HG02588 (cell line): ENCODE measurements around the gene ATP5PD.
A peak's percentile ranks its signal among the peaks of the same experiment; 100 is the strongest.
"Not testable (repeated sequence)": the region's sequence is repeated elsewhere in the genome, so short reads cannot be mapped to it uniquely, and the experiment has no call there.

Source experiments
- ATAC-seq: cut with Tn5 transposase; IDR thresholded peaks from one replicate; pipeline ENCODE4 v1.9.1; 2021; ENCODE audit warnings: mild to moderate bottlenecking, moderate library complexity; ENCODE audit not compliant: unreplicated experiment

The ATP5PD gene

DNA sequence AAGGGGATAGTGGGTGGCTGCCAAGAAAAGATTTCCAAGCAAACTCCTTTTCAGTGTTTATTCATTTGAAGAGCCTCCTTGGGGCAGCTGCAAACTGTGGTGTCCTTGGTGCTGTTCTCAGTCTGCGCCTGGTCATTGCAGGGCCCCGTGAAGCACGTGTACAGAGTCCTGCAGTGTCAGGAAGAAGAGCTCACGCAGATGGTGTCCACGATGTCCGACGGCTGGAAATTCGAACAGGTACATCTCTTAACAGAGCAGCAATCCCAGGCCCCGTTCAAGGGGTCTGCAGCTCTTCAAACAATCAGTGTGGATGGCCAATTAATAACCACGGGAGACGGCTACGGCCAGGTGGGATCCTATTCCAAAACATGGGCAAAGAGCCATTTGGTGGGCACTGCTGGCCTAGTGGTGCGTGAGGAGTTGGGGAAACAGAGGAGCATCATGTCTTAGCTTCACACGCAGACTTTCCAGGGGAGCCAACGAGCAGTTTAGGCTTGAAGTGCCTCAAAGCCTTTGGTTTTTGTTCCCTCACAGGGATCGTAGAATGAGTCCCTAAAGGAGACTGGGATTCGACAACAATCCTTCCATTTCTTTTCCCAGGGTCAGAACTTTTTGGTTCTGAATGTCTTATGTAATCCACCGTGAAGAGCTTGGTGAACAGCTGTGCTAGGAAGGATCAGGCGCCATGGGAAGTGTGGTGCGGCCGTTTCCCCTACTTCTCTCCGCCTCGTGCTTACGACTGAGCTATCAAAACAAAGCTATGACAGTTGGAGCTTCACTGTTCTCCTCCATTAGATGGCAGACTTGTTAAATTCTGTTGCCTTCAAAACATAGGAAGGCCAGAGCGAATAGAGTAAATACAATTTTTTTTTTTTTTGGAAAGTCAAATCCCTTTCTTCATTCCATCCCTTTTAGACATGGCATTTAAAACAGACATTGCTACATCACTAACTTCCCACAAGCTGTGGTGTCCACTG lies 12.9 kb upstream of the ATP5PD start:
- no peak for ATAC-seq

DNA sequence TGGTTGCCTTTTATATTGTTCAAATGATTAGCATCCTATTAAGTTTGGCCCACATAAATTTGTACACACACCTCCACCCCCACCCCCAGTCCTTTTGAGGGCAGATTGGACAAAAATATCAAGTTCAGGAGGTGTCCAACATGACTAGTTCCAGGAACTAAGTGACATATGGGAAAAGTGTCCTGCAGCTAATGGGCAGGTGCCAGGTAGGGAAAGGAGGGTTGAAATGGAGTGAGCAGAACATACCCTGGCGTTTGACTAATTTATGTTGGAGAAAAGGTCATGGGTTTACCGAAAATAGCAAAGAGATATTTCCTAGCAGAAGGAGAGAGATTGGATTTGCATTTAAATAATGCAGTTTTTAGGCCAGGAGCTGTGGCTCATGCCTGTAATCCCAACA lies 5.2 kb upstream of the ATP5PD start:
- no peak for ATAC-seq

DNA sequence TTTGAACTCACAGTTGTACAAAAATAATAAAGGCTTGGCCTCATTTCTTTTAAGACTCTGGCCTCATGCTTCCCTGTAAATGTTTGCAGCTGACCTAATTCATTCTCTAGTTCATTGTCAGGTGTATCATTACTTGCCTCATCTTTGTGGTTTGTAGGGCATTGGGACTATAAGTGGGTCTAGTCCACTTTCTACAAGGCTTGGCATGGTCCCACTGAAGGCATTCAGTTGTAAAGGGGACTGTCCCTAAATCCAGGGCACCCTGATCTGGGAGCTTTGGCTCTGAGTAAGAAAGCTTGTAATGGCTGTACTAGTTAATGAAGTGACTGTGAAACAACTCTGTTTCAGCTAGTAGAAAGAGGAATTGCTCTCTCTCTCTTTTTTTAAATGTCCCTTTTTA lies 2.9 kb upstream of the ATP5PD start:
- no peak for ATAC-seq

DNA sequence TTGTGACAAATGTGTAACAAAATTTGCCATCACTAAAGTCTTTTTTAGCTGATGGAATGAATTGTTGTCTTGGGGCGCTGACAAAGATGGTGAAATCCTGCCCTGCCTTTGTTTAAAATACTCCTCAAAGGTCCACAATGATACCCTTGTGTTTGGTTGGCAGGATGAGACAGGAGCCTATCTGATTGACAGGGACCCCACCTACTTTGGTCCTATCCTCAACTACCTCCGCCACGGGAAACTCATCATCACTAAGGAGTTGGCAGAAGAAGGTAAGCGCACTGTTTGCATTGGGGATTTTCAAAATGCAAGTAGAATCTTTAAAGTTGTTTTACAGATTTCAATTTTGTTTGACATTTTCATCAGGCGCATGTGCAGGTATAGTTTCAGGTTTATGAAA lies 2.3 kb upstream of the ATP5PD start:
- no peak for ATAC-seq

DNA sequence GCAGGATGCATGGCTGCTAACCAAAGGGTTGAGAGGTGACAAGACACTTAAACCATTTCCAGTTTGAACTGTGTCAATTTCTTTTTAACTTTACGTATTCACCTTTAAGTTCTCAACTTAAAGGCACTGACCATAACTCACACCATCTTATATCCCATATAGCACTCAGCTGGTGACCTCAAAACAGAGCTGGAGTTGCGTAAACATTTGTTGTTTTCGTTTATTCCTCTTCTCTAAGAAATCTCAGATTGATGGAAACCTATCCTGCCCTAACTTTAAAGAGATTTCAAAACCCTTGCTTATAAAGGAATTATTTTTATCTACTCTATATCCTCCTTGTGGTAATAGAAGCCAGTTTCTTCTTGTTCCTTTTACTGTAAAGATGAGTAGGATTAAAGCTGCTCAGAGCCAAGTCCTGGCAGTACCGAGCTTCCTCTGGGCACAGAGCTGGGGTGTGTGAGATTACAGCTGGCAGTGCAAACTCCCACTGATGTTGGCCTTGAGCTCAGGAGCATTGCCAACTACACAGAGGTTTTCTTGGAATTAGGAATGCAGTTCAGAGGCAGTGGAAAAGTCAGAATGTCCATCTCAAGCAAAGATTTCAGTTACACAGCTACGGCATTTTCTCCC lies 1.6 kb upstream of the ATP5PD start:
- ATAC-seq, result no peak

DNA sequence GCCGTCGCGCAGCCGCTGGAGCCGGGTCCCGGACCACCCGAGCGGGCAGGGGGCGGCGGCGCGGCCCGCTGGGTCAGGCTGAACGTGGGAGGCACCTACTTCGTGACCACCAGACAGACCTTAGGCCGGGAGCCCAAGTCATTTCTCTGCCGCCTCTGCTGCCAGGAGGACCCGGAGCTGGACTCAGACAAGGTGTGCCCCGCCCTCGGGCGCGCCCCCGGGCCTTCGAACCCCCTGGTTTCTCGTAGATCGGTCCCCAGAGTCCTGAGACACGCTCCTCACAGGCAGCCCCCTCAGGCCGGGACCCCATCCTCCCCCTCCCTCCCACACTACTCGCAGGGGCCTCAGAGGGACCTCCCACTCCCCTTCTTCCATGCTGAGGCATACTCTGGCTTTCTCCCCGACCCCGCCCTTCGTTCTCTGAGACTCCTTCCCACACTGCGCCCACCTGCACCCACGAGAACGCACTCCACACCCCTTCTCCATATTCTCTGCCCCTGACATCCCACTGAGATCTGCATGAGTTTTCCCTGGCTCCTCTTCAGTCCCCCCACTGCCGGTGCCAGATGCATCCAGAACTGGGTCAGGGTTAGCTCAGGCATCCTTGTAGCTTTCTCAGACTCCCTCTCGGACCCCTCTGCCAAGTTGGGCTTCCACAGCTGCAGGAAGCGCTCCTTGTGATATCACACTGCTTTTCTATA lies 779 bp upstream of the ATP5PD start:
- peak; percentile 3 for ATAC-seq

DNA sequence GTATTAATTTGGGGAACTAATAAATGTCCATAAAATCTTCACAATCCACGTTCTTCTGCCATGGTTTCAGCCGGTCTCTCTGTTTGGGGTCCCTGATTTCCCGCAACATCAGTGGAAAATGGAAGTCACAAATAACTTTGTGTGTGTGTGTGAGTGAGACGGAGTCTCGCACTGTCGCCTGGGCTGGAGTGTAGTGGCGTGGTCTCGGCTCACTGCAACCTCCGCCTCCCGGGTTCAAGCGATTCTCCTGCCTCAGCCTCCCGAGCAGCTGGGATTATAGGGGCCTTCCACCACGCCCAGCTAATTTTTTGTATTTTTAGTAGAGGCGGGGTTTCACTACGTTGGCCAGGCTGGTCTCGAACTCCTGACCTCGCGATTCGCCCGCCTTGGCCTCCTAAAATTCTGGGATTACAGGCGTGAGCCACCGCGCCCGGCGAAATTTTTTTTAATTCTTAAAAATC lies 793 bp downstream of the ATP5PD start:
- ATAC-seq, result not testable (repeated sequence)

DNA sequence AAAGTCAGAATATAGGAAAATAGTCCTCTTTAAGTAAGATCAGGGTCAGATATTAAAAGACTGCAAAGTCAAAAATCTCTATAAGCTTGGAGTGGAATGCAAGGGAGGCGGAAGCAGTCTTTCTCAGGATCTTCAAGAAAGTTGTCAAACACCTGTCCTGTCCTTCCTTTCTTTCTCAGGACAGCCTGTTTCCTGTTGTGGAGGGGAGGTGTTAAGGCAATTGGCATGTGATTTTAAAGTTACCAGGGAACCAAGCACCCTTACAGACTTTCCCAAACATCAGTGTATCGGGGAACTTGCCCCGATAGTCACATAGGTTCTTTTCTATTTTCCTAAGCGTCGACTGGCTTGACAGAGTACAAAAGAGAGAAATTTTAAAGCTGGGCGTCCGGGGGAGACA lies 2.1 kb downstream of the ATP5PD start:
- ATAC-seq, result no peak

DNA sequence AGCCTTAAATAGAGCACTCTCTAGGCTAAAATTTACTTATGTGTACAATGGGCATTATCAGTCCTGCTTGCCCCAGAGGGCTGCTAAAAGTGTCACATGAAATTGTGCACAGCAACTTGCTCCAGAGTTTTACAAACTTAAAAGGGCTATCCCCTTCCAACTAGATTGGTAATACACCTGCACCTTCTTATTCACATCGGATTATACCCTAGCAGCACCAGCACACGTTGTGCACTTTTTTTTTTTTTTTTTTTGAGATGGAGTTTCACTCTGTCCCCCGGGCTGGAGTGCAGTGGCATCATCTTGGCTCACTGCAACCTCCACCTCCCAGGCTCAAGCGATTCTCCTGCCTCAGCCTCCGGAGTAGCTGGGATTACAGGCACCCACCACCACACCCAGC lies 3.0 kb downstream of the ATP5PD start:
- not testable (repeated sequence) for ATAC-seq

DNA sequence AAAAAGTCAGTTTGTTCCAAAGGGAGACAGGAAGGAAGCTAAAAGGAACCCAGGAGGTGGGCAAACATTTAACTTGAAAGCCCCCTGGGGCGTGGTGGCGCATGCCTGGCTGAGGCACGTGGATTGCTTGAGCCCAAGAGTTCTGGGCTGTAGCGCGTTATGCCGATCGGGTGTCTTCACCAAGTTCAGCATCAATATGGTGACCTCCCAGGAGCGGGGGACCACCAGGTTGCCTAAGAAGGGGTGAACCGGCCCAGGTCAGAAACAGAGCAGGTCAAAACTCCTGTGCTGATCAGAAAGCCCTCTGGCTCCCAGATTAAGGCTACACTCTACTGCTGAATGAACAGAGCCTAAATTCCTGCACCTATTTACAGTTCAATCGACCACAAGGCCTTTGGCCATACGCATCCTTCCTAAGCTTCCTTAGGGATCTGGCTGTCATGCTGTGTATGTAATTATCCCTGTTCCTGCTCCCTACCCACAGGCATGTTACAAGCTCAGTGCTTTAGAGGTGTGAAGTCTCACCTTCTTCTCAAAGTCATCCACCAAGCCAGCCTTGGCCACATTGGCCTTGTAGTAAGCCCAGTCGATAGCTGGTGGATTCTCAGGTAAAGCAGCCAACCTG lies 5.0 kb downstream of the ATP5PD start:
- ATAC-seq, result no peak

DNA sequence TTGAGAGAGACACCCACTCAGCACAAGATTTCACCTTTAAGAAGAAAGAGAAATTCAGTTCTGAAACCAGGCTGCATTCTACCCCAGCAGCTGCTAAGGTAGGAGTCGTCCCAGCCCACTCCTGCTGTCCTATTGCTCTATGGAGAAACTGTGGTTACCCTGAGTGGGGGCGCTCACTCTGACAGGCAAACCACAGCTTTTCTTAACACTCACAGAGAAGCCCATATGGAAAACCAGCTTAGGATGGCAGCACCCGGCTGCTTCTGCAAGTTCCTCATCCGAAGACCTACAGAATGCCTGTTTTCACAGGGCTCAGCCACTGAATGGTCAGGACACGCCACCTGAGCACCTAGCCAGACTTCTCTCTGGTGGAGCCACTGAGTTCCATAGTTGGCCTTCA lies 7.5 kb downstream of the ATP5PD start:
- ATAC-seq, result no peak

DNA sequence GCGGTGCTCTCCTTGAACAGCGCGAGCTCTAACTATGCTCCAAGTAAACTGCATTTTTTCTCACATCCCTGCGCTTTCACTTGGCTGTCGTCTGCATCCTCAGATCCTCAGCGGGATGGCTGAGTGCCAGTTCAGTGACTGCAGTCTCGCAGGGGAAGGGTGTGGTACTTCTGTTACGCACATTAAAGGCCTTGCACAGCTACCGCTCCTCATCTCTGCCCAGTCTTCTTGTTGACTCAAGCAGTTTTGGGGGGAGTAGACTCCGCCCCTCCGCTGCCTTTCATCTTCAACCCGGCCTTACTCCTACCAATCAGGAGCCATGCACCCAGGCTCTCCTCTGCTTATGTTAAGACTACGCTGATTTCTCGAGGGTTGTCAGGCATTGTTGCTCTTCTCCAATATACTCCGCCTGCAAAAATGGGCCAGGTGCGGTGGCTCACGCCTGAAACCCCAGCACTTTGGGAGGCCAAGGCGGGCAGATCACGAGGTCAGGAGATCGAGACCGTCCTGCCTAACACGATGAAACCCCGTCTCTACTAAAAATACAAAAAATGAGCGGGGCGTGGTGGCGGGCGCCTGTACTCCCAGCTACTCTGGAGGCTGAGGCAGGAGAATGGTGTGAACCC lies 10.0 kb downstream of the ATP5PD start:
- no peak for ATAC-seq

DNA sequence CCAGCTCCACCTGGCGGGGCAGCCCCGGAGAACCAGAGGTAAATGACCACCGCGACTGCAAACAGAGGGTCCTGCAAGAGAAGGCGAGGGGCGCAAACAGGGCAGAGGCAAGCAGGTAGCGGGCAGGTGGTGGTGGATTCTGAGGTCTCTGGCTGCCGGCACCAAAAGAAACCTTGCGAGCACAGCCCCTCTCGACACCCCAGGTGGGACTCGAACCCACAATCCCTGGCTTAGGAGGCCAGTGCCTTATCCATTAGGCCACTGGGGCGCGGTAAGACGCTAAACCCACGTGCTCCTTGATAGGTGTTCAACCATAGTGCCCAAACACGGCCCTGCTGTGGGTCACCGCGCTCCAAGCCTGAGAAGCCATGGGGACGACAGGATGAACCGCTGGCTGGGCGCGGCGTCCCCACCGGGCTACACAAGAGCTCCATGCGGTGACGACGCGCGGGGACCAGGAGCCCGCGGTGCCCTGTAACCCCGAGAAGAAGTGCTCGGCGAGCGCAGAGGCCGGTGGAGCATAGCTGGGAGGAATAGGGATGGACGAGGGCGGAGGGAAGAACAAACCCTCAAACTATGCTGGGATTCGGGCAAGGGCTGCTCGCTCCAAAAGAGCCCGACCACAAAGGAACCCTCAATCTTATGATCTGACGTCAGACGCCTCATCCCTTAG lies 12.4 kb downstream of the ATP5PD start:
- ATAC-seq, result peak; percentile 46

DNA sequence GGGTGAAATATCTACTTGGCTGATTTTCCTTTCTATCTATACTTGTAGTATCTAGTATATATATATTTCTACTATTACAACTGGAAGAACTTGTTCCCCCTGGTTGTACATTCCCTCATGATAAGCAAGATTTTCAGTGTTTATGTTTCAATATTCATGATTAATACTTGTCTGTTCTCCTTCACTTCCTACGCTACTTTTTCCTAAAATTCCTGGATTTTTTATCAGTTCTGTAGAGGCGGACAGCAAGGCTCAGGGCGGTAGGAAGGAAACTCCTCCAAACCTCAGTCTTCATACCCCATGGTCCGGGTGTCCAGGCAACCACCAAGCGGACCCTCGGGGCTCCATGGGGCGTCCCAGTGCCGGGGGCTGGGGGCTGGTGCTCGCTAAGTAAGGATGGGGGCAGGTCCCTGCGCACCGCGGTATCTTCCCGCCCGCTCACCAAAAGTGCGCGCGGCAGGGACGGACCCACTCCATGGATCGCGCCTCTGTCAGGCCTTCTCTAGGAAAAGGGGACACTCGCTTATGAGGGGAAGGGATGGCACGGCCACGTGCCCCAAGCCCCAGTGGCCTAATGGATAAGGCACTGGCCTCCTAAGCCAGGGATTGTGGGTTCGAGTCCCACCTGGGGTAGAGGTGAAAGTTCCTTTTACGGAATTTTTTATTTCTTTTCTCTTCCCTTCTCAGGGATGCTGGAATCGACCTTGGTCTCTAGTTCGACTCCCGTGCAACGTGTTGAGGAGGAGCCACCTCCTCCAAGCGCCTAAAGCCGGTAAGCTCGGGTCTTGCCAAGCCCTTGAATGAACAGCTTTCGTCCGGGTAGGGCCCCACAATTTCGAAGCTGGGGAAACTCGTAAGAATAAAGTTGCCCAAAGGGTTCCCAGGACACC lies 13.2 kb downstream of the ATP5PD start:
- ATAC-seq, result peak; percentile 37

DNA sequence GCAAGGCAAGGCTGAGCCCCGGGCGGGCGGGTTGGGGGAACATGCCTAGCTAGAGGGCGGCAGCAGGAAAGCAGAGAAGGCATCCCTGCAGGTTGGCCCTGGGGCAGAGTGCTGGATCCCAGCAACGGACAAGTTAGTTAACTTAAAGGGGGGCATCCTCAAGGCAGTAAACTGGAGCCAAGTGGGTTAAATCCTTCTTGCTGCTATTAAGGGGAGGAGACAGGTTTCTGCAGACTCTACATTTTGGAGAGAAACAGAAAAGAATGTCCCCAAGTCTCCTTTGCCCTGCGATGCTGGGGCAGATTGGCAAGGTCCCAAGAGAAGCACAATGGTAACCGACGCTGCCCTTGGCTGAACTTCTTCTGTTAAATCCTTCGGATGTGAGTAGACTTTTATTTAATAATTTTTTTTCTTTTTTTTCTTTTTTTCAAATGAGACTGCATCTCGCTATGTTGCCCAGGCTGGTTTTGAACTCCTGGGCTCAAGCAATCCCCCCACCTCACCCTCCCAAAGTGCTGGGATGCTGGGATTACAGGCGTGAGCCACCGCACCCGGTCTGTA lies 14.0 kb downstream of the ATP5PD start:
- no peak for ATAC-seq

DNA sequence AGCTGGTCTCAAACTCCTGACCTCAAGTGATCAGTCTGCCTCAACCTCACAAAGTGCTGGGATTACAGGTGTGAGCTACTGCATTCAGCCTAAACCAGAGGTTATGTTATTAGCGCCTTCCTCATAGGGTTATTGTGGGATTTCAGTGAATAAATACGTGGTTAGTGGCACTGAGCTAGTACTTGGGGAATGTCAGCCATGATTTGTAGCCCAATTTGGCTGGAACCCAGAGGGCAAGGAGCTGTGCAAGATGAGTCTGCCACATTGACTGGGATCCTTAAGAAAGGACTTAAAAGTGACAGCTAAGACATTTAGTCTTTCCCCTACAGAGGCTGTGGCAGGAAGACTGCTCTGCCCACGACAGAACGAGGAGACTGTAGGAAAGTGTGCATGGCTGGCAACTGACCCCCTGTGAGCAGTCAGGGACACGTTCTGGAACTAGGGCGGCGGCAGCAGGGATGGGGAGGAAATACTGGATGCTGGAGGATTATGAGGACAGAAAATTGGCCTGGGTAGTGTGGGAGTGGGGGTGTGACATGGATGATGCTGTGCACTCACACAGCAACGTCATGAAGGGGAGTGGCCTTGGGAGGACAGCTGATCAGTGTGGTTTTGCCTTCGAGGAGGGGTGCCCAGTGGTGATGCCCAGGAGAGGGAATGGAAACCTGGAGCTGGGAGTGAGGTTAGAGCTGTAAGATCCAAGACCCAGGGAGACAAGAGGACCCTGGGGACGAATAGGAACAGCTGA lies 14.6 kb downstream of the ATP5PD start:
- no peak for ATAC-seq

DNA sequence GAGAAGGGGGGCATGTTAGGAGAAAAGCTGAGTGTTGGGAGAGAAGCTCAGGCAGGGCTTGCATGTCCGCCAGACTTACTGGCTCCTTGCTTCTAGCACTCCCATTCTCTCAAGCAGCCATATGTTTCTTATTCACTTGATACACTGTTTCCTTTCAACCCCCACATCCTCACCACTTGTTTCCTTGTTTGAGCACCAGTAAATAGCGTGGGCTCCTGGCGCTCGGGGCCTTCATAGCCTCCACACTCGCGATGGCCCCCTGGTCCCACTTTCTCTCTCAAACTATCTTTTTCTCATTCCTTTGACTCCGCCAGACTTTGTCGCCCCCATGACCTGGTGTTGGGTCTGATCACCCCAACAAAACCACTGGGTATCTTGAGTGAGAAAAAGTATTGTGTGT lies 16.6 kb downstream of the ATP5PD start:
- ATAC-seq, result no peak

DNA sequence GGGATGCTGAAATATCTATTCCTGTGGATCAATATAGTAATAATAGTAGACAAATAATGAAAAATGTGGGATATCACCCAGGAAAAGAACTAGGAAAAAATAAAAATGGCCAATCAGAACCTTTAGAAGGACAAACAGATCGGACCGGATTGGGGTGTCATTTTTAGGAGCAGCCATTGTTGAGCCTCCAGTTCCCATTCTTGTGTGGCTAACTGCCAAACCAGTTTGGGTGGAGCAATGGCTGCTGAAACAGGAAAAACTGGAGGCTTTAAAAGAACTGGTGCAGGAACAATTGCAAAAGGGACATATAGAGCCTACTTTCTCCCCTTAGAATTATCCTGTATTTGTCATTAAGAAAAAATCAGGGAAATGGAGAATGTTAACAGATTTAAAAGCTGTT lies 20.1 kb downstream of the ATP5PD start:
- ATAC-seq, result not testable (repeated sequence)
